ENCODE data around the gene DNHD1. TPM values are rescaled to one million over a fixed set of nuclear protein-coding genes. Genes with fewer than 3 reads are reported as not detected.
"Not testable (repeated sequence)": the region's sequence is repeated elsewhere in the genome, so short reads cannot be mapped to it uniquely, and the experiment has no call there.

The DNHD1 gene
- total RNA-seq, 1 experiment from 2014 or later, result 10.6 TPM

DNA sequence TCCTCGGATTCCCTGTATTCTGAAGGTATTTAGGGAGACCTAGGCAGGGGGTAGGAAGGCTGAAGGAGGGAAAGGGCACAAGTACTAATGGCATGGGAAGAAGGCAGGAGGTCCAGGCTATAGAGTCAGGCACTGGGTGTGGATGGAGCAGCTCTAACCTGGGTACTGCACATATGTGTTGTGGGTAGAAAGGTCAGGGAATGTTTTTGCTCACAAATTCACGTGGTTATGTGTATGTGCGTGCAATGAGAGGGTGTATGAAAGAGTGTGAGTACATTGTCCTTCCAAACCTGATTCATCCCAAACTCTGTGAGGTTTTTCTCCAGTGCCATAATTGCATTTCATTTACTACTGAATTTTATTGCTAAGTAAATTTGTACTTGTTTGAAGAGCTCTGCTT, 23.2 kb downstream of the DNHD1 start:
- in situ Hi-C loops (cut with HindIII; ENCODE audit: low pct_unique_long_range_greater_than_20kb, low sequenced_read_pairs), result no loop called here
- TF ChIP-seq, protein P1, sequence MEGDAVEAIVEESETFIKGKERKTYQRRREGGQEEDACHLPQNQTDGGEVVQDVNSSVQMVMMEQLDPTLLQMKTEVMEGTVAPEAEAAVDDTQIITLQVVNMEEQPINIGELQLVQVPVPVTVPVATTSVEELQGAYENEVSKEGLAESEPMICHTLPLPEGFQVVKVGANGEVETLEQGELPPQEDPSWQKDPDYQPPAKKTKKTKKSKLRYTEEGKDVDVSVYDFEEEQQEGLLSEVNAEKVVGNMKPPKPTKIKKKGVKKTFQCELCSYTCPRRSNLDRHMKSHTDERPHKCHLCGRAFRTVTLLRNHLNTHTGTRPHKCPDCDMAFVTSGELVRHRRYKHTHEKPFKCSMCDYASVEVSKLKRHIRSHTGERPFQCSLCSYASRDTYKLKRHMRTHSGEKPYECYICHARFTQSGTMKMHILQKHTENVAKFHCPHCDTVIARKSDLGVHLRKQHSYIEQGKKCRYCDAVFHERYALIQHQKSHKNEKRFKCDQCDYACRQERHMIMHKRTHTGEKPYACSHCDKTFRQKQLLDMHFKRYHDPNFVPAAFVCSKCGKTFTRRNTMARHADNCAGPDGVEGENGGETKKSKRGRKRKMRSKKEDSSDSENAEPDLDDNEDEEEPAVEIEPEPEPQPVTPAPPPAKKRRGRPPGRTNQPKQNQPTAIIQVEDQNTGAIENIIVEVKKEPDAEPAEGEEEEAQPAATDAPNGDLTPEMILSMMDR (IDR thresholded peaks at IDR 0.05), result no peak
- TF ChIP-seq SIN3A (IDR thresholded peaks at IDR 0.05; ENCODE audit: borderline replicate concordance, insufficient read depth, low read depth, low read length) (no peak), TCF7L2 (IDR thresholded peaks at IDR 0.05; ENCODE audit: low read depth, low read length) (no peak), POLR2AphosphoS5 (IDR thresholded peaks at IDR 0.05; ENCODE audit: low read depth, low read length) (no peak)
- TF ChIP-seq, protein P2, sequence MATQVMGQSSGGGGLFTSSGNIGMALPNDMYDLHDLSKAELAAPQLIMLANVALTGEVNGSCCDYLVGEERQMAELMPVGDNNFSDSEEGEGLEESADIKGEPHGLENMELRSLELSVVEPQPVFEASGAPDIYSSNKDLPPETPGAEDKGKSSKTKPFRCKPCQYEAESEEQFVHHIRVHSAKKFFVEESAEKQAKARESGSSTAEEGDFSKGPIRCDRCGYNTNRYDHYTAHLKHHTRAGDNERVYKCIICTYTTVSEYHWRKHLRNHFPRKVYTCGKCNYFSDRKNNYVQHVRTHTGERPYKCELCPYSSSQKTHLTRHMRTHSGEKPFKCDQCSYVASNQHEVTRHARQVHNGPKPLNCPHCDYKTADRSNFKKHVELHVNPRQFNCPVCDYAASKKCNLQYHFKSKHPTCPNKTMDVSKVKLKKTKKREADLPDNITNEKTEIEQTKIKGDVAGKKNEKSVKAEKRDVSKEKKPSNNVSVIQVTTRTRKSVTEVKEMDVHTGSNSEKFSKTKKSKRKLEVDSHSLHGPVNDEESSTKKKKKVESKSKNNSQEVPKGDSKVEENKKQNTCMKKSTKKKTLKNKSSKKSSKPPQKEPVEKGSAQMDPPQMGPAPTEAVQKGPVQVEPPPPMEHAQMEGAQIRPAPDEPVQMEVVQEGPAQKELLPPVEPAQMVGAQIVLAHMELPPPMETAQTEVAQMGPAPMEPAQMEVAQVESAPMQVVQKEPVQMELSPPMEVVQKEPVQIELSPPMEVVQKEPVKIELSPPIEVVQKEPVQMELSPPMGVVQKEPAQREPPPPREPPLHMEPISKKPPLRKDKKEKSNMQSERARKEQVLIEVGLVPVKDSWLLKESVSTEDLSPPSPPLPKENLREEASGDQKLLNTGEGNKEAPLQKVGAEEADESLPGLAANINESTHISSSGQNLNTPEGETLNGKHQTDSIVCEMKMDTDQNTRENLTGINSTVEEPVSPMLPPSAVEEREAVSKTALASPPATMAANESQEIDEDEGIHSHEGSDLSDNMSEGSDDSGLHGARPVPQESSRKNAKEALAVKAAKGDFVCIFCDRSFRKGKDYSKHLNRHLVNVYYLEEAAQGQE (IDR thresholded peaks at IDR 0.05; ENCODE audit: insufficient read depth in 1 of 2, low read depth in 2 of 2, low read length in 1 of 2), result no peak
- Histone ChIP-seq H3K9me3 (ENCODE audit: control insufficient read depth, insufficient read depth, low read depth, low read length) (no peaks in the 10 kb centered on the region), H3K4me3 (ENCODE audit: low read depth in 2 of 2, low read length in 2 of 2) (no peak overlapping the region), H3K27ac (ENCODE audit: low read length) (no peak overlapping the region), H3K36me3 (ENCODE audit: control insufficient read depth, insufficient read depth, low read length) (no peaks in the 10 kb centered on the region), H3K27me3 (ENCODE audit: control insufficient read depth, insufficient read depth, low read length) (no peaks in the 10 kb centered on the region), H3K4me1 (ENCODE audit: control insufficient read depth, insufficient read depth, low read length) (0 out of 2 replicates have a peak, but pooled peaks cover 5% of the 10 kb centered on the region)
- intact Hi-C loops (cut with micrococcal nuclease; ENCODE audit: unreplicated experiment), result no loop called here
- no peak for DNase-seq (ENCODE audit: low read depth, low spot score)
- POLR2A ChIA-PET, result interaction anchor here (0.6 kb wide), 1 partner anchor 9 kb away, joined by 3 read pairs; no protein-coding TSS in a partner anchor
- 0 out of 2 replicates have a peak, but pooled peaks have one; percentile 36 for ATAC-seq
- CTCF ChIA-PET, result interaction anchor here (0.6 kb wide), 1 partner anchor 24 kb away, joined by 4 read pairs; no protein-coding TSS in a partner anchor
- no TSS peak for BruUV-seq (replicated peaks)

DNA sequence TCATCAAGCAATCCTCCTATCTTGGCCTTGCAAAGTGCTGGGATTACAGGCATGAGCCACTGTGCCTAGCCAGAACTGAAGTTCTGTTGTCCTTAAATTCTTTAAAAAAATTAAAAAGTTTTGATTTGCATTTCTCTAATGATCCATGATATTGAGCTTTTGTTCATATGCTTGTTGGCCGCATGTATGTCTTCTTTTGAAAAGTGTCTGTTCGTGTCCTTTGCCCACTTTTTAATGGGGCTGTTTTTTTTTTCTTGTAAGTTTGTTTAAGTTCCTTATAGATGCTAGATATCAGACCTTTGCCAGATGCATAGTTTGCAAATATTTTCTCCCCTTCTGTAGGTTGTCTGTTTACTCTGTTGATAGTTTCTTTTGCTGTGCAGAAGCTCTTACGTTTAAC, 24.9 kb downstream of the DNHD1 start:
- CTCF ChIA-PET, result interaction anchor here (0.7 kb wide), 1 partner anchor 162 kb away, joined by 3 read pairs; no protein-coding TSS in a partner anchor
- BruUV-seq (replicated peaks); POLR2A ChIA-PET; H3K4me3 ChIP-seq (ENCODE audit: low read depth in 2 of 2, low read length in 2 of 2); H3K36me3 ChIP-seq (ENCODE audit: control insufficient read depth, insufficient read depth, low read length); DNase-seq (ENCODE audit: low read depth, low spot score); ATAC-seq; H3K27me3 ChIP-seq (ENCODE audit: control insufficient read depth, insufficient read depth, low read length); H3K9me3 ChIP-seq (ENCODE audit: control insufficient read depth, insufficient read depth, low read depth, low read length); intact Hi-C loops (cut with micrococcal nuclease; ENCODE audit: unreplicated experiment); H3K4me1 ChIP-seq (ENCODE audit: control insufficient read depth, insufficient read depth, low read length); in situ Hi-C loops (cut with HindIII; ENCODE audit: low pct_unique_long_range_greater_than_20kb, low sequenced_read_pairs); H3K27ac ChIP-seq (ENCODE audit: low read length): not testable (repeated sequence)

DNA sequence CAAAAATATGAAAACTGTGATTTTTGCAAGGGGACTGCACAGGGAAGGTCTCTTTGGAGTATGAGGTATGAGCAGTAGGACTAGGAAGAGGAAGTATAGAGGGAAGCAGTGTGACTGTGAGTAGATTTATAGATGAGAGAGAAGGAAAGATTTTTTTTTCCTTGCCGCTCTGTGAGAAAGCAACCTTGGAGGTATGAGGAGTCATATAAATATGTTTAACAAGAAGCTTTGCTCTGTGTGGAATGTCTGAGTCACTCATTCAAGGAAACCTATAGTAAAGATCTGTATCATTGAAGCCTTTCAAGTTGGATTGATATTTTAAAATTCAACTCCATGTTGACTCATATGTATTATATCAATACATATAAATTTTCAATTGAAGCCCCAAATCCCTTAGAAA, 26.2 kb downstream of the DNHD1 start:
- in situ Hi-C loops (cut with HindIII; ENCODE audit: low pct_unique_long_range_greater_than_20kb, low sequenced_read_pairs), result no loop called here
- ATAC-seq, result peak; percentile 86
- intact Hi-C loops (cut with micrococcal nuclease; ENCODE audit: unreplicated experiment), result no loop called here
- Histone ChIP-seq H3K4me3 (ENCODE audit: low read depth in 2 of 2, low read length in 2 of 2) (no peak overlapping the region), H3K27me3 (ENCODE audit: control insufficient read depth, insufficient read depth, low read length) (no peaks in the 10 kb centered on the region), H3K36me3 (ENCODE audit: control insufficient read depth, insufficient read depth, low read length) (no peaks in the 10 kb centered on the region), H3K4me1 (ENCODE audit: control insufficient read depth, insufficient read depth, low read length) (0 out of 2 replicates have a peak, but pooled peaks cover 5% of the 10 kb centered on the region), H3K27ac (ENCODE audit: low read length) (no peak overlapping the region), H3K9me3 (ENCODE audit: control insufficient read depth, insufficient read depth, low read depth, low read length) (no peaks in the 10 kb centered on the region)
- CTCF ChIA-PET, result no interaction called here
- no TSS peak for BruUV-seq (replicated peaks)
- POLR2A ChIA-PET, result no interaction called here
- TF ChIP-seq SIN3A (IDR thresholded peaks at IDR 0.05; ENCODE audit: borderline replicate concordance, insufficient read depth, low read depth, low read length) (no peak), TCF7L2 (IDR thresholded peaks at IDR 0.05; ENCODE audit: low read depth, low read length) (no peak), POLR2AphosphoS5 (IDR thresholded peaks at IDR 0.05; ENCODE audit: low read depth, low read length) (no peak)
- TF ChIP-seq, protein P2 (IDR thresholded peaks at IDR 0.05; ENCODE audit: insufficient read depth in 1 of 2, low read depth in 2 of 2, low read length in 1 of 2), result no peak
- TF ChIP-seq, protein P1 (IDR thresholded peaks at IDR 0.05), result no peak
- DNase-seq (ENCODE audit: low read depth, low spot score), result peak; percentile 30

Measured in Panc1 (cell line).